DOHH2 (cell line): ENCODE measurements around the gene MRPS5.

Source experiments
- H3F3A ChIP-seq: fragments of 200-600 bp; sonication (generic), shearing (Covaris generic); 2 replicates; pipeline ENCODE4 v1.6.0; 2016; ENCODE audit warnings: antibody characterized with exemption, mild to moderate bottlenecking; ENCODE audit not compliant: control insufficient read depth, insufficient read depth
- H3K27ac ChIP-seq: fragments of 200-600 bp; sonication (generic); 2 replicates; pipeline ENCODE4 v1.5.1; 2014; ENCODE audit warnings: low read depth, mild to moderate bottlenecking, low read length, moderate library complexity
- H3K27me3 ChIP-seq: fragments of 200-600 bp; sonication (generic); 2 replicates; pipeline ENCODE4 v1.6.1; 2014; ENCODE audit warnings: mild to moderate bottlenecking, low read length, mixed read lengths; ENCODE audit not compliant: control insufficient read depth
- H3K36me3 ChIP-seq: fragments of 200-600 bp; sonication (generic); 2 replicates; pipeline ENCODE4 v1.6.1; 2014; ENCODE audit warnings: mild to moderate bottlenecking, low read length, moderate library complexity, mixed read lengths; ENCODE audit not compliant: control insufficient read depth
- H3K4me1 ChIP-seq: fragments of 200-600 bp; sonication (generic); 2 replicates; pipeline ENCODE4 v1.6.1; 2014; ENCODE audit warnings: mild to moderate bottlenecking, low read length, mixed read lengths; ENCODE audit not compliant: control insufficient read depth
- H3K4me2 ChIP-seq: fragments of 200-600 bp; sonication (generic); 2 replicates; pipeline ENCODE4 v1.6.0; 2014; ENCODE audit warnings: mild to moderate bottlenecking, low read length, moderate library complexity
- H3K4me3 ChIP-seq: fragments of 200-600 bp; sonication (generic); 2 replicates; pipeline ENCODE4 v1.5.1; 2014; ENCODE audit warnings: mild to moderate bottlenecking, low read length, mixed read lengths
- H3K79me2 ChIP-seq: fragments of 200-600 bp; sonication (generic); 2 replicates; pipeline ENCODE4 v1.6.1; 2014; ENCODE audit warnings: mild to moderate bottlenecking, low read length, mixed read lengths; ENCODE audit not compliant: control insufficient read depth
- H3K9me2 ChIP-seq: fragments of 200-600 bp; sonication (generic); replicated peaks from 2 replicates; pipeline ENCODE4 v1.6.1; 2014; ENCODE audit warnings: mild to moderate bottlenecking, low read length, mixed read lengths; ENCODE audit not compliant: control insufficient read depth
- H3K9me3 ChIP-seq: fragments of 200-600 bp; sonication (generic); 2 replicates; pipeline ENCODE4 v1.6.1; 2014; ENCODE audit warnings: antibody characterized with exemption, low read length, mixed read lengths; ENCODE audit not compliant: control insufficient read depth, insufficient read depth
- H4K20me1 ChIP-seq: fragments of 200-600 bp; sonication (generic); 2 replicates; pipeline ENCODE4 v1.6.0; 2014; ENCODE audit warnings: low read depth, mild to moderate bottlenecking, antibody characterized with exemption, low read length, moderate library complexity; ENCODE audit not compliant: control insufficient read depth, insufficient read depth
- EZH2phosphoT487 ChIP-seq: fragments of 200-600 bp; sonication (generic); IDR thresholded peaks from 2 replicates; pipeline ENCODE4 v1.6.1; 2017; ENCODE audit warnings: borderline replicate concordance, mild to moderate bottlenecking, antibody characterized with exemption, low read length, moderate library complexity, mixed read lengths
- TF ChIP-seq, protein P1 (sequence below): fragments of 200-600 bp; sonication (generic); IDR thresholded peaks from one replicate; pipeline ENCODE4 v1.5.1; 2014; ENCODE audit warnings: antibody characterized with exemption, mild to moderate bottlenecking, low read depth, low read length; ENCODE audit not compliant: poor library complexity, severe bottlenecking

MRPS5 gene

DNA sequence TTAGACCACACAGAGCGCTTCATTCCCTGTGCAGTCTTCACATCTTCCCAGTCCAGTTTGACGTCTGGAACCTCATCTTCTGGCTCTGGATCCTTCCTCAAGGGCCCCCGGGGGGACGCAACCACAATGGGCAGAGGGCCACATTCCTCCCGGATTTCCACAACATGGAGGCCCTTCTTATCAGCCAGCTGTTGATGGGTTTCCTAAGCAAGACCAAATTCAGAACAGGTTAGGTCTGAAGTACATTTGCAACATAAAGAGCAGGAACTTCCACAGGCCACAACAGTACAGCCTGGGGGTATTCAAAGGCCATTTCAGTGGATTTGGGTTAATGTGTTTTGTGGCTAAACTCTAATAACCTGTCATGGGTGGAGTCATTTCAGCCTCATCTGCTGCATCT is 34.2 kb downstream of the MRPS5 start:
- Histone ChIP-seq H3K79me2 (no peaks in the 10 kb centered on the region), H4K20me1 (no peaks in the 10 kb centered on the region), H3K9me2 (no peaks in the 10 kb centered on the region), H3K4me2 (no peak overlapping the region), H3K4me1 (no peaks in the 10 kb centered on the region), H3F3A (peaks cover 6% of the 10 kb centered on the region; the same call in 1 of the 2 replicates), H3K27ac (no peak overlapping the region), H3K36me3 (peaks cover 58% of the 10 kb centered on the region), H3K9me3 (no peaks in the 10 kb centered on the region), H3K4me3 (no peak overlapping the region), H3K27me3 (no peaks in the 10 kb centered on the region)
- TF ChIP-seq EZH2phosphoT487: no peak
- TF ChIP-seq, protein P1, sequence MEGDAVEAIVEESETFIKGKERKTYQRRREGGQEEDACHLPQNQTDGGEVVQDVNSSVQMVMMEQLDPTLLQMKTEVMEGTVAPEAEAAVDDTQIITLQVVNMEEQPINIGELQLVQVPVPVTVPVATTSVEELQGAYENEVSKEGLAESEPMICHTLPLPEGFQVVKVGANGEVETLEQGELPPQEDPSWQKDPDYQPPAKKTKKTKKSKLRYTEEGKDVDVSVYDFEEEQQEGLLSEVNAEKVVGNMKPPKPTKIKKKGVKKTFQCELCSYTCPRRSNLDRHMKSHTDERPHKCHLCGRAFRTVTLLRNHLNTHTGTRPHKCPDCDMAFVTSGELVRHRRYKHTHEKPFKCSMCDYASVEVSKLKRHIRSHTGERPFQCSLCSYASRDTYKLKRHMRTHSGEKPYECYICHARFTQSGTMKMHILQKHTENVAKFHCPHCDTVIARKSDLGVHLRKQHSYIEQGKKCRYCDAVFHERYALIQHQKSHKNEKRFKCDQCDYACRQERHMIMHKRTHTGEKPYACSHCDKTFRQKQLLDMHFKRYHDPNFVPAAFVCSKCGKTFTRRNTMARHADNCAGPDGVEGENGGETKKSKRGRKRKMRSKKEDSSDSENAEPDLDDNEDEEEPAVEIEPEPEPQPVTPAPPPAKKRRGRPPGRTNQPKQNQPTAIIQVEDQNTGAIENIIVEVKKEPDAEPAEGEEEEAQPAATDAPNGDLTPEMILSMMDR: no peak

DNA sequence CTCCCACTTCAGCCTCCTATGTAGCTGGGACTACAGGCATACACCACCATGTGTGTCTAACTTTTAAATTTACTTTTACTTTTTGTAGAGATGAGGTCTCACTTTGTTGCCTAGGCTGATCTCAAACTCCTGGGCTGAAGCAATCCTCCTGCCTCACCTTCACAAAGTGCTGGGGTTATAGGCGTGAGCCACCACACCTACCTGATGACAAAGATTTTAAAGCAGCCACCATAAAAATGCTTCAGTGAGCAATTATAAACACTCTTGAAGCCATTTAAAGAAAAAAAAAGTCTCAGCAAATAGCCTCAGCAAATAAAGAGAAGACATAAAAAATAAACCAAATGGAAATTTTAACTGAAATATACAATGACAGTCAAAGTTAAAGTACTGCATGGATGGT is 35.6 kb downstream of the MRPS5 start:
- H3K9me3 ChIP-seq: no peaks in the 10 kb centered on the region
- no peaks in the 10 kb centered on the region for H3K79me2 ChIP-seq
- H3K4me3 ChIP-seq: no peak overlapping the region
- no peak overlapping the region for H3K27ac ChIP-seq
- TF ChIP-seq, protein P1: no peak
- no peak for TF ChIP-seq EZH2phosphoT487
- H3K4me1 ChIP-seq: no peaks in the 10 kb centered on the region
- peaks cover 11% of the 10 kb centered on the region; the same call in 1 of the 2 replicates for H3F3A ChIP-seq
- H3K9me2 ChIP-seq: no peaks in the 10 kb centered on the region
- H3K36me3 ChIP-seq: peaks cover 45% of the 10 kb centered on the region
- no peaks in the 10 kb centered on the region for H4K20me1 ChIP-seq
- no peak overlapping the region for H3K4me2 ChIP-seq
- no peaks in the 10 kb centered on the region for H3K27me3 ChIP-seq

DNA sequence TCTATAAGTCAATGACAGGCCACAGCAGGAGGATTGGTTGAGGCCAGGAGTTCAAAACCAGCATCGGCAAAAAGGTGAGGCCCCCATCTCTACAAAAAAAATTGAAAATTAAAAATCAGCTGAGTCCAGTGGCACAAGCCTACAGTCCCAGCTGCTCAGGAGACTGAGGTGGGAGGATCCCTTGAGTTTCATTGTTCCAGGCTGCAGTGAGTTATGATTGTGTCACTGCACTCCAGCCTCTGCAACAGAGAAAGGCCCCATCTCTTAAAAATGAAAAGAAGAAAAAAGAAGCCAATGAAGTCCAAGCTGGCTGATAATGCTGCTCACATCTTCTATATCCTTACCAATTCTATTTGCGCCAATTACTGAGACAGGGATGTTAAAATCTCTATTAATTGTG is 39.1 kb downstream of the MRPS5 start:
- H3K9me2 ChIP-seq: no peaks in the 10 kb centered on the region
- H3K4me2 ChIP-seq: no peak overlapping the region
- H3K9me3 ChIP-seq: no peaks in the 10 kb centered on the region
- no peak overlapping the region for H3K4me3 ChIP-seq
- peaks cover 11% of the 10 kb centered on the region; the same call in 1 of the 2 replicates for H3F3A ChIP-seq
- peaks cover 23% of the 10 kb centered on the region for H3K36me3 ChIP-seq
- H3K4me1 ChIP-seq: no peaks in the 10 kb centered on the region
- no peak overlapping the region for H3K27ac ChIP-seq
- no peak for TF ChIP-seq EZH2phosphoT487
- TF ChIP-seq, protein P1: no peak
- H3K27me3 ChIP-seq: peaks cover 10% of the 10 kb centered on the region
- H4K20me1 ChIP-seq: no peaks in the 10 kb centered on the region
- no peaks in the 10 kb centered on the region for H3K79me2 ChIP-seq
